AG09319 (cell line): Measurements from ENCODE around the gene NAP1L1.

Source experiments
- DNase-seq: peaks from one replicate; pipeline ENCODE4 v3.0.0-alpha.2; 2010; ENCODE audit warnings: low read depth; ENCODE audit errors: extremely low read depth
- TF ChIP-seq, protein P1 (sequence below): IDR thresholded peaks from 2 replicates; pipeline ENCODE4 v1.5.1; 2011; ENCODE audit warnings: low read depth, mild to moderate bottlenecking, inconsistent platforms, low read length, moderate library complexity

The NAP1L1 gene

DNA sequence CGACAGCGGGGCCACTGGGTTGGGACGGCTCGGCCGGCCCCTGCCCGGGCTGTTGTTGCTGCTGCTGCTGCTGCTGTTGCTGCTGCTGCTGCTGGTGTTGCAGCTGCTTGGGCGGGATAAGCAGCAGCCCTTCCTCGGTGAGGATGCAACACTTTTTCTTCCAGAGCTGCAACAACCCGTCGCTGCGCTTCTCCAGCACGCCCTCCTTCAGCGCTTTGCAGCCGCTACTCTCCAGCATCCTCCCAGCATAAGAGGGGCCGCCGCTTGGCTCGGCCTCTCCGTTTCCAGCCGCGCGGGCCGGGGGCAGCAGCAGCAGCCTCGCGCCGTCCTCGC, 53.4 kb downstream of the NAP1L1 start:
- TF ChIP-seq, protein P1, sequence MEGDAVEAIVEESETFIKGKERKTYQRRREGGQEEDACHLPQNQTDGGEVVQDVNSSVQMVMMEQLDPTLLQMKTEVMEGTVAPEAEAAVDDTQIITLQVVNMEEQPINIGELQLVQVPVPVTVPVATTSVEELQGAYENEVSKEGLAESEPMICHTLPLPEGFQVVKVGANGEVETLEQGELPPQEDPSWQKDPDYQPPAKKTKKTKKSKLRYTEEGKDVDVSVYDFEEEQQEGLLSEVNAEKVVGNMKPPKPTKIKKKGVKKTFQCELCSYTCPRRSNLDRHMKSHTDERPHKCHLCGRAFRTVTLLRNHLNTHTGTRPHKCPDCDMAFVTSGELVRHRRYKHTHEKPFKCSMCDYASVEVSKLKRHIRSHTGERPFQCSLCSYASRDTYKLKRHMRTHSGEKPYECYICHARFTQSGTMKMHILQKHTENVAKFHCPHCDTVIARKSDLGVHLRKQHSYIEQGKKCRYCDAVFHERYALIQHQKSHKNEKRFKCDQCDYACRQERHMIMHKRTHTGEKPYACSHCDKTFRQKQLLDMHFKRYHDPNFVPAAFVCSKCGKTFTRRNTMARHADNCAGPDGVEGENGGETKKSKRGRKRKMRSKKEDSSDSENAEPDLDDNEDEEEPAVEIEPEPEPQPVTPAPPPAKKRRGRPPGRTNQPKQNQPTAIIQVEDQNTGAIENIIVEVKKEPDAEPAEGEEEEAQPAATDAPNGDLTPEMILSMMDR, result no peak
- no peak for DNase-seq

DNA sequence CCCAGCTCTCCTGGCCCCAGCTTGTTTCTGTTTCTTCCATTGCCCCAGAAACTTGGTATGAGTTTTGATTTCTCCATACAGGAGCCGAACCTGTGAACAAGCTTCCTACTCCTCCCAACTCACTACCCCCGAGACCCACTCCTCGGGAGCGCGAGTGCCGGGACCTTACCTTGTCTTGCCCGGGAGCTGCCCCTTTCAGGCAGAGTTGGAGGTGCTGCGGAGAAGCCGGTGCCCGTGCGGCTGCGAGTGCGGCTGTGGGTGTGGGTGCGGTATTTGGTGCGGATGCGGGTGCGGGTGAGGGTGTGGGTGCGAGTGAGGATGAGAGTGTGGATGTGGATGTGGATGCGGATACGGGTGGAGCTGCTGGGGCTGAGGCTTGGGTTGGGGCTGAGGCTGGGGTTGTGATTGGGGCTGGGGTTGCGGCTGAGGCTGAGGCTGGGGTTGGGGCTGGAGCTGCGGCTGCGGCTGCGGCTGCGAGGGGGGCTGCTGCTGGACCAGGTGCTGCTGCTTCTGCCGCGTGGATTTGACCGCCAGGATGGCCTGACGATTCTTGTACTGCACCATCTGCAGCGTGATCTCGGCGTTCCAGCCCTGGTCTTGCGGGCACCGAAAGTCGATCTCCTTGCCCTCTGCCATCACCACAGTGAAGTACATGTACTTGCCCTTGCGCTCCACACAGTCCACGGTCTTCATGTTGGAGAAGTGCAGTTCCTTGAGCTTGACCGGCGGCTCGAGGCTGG, 54.0 kb downstream of the NAP1L1 start:
- TF ChIP-seq, protein P1, result no peak
- no peak for DNase-seq

DNA sequence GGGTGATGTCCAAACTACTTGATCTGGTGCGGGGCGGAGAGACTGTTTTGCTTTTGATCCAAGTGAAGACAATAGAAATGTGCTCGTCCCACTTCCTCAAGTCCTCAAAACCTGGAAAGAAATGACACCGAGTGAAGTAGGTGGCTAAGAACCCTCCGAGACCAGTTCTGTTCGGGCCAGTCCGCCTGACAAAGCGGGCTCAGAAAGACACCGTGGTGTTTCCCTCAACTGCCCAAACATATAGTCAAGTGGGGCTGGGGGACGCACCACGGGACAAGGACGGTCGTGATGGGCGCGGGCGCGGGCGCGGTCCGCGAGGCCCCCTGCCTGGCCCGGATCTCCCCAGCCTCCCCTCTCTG, 54.5 kb downstream of the NAP1L1 start:
- no peak for DNase-seq

DNA sequence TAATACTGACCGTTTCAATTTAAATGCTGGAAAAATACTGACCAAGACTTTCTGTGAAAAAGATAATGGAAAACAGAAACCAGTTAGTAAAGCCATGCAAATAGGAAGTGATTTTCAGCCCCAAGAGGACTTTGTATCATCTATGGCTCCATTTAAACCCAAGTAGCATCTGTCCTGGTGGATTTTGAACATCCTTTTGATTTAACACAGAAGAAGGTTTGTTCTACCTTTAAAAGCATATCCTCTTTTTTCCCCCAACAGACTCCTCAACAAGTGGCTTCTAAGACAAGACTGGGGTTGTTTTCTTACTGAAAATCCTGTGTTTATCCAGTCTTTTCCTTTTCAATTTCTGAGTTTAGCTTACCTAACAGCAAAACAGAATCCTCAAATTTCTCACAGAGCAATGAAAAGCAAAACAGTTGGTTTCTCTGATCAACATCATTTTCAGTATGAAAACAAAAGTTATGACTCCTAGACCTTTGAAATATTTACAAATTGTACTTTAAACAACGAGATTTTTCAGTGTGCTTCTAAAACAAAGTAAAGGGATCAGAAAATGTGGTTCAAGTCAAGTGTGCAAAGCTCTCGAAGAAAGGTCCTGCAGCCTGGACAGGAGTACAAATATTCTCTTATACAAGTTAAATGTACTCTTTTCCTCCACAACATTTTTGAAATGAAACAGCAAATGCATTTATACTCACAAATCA, 55.8 kb downstream of the NAP1L1 start:
- DNase-seq, result no peak
- TF ChIP-seq, protein P1, result no peak

More for the DNA sequence above, 54.5 kb downstream of the NAP1L1 start:
- TF ChIP-seq, protein P1, result no peak

DNA sequence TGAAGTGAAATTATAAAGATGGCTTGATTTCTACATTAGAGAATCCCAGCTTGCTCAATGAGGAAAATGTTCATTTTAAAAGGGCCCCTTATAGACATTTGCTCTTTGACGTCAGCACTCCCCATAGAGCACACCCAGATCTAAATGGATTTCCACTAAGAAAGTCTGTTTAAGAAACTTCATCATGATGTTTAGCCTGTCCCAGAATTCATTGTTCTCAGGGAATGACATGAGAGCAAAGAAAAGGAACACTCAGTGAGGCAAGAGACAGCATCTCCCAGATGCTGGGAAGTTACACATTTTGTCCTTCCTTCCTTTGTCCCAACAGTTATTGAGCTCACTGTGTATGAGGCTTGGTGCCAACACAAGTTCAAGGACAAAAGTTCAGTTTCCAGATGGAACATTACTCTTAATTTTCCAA, 57.8 kb downstream of the NAP1L1 start:
- DNase-seq, result no peak
- TF ChIP-seq, protein P1, result no peak

DNA sequence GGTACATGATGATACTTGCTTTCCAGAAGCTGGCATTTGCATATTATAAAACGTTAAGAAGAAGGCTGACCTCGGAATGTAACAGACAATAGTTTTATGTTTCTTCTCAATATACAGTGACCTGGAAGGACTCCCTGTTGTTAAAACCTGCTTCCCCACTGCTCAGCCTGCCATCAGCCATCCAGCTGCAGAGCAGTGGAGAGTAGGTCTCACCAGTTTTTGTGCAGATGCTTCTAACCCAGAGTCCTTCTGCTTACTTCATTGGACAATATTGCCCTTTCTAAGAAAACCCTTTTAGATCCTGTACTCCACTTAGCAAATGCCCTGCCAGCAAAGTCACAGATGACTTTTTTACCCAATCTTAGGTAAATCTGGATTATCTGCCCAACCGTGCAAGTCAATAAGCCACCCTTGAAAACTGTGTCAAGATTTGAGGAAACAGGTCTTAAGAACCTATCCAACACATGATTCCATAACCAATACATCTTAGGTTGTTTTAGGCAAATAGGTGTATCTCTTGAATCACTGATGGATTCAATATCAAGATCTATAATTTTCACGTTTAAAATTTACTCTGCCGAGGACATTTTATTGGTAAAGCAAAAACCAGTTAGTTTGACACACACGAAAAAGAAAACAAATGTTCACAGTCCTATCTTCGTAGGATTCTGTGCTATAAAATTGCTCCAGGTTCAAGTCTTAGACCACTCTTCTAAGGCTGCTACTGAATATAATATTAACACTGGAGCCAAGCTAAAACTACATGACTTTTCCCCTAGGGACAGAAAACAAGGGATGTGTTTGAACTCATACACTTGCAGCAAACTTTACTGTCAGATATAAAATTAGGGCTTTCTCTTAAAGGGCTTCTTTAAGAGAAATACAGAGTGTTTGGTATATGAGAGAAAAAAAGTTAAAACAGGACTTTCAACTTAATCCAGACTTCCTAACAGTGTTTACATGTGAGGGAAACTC, 58.6 kb downstream of the NAP1L1 start:
- DNase-seq, result no peak
- TF ChIP-seq, protein P1, result no peak
